Mammary epithelial cell (primary cell): ENCODE results near the gene MPZL1.

Experiments used
- CTCF ChIP-seq, 2 donors: IDR thresholded peaks in 1 of 2; conservative IDR thresholded peaks in 1 of 2; 2 replicates each; pipeline ENCODE4 v1.5.1; 2011 to 2012; ENCODE audit warnings: inconsistent platforms in 2 of 2, low read length in 2 of 2, mild to moderate bottlenecking in 2 of 2, control low read depth in 1 of 2, low read depth in 1 of 2; ENCODE audit not compliant: insufficient read depth in 1 of 2; ENCODE audit errors: extremely low read depth in 1 of 2
- EZH2 ChIP-seq: IDR thresholded peaks from 2 replicates; pipeline ENCODE4 v1.6.1; 2012; ENCODE audit warnings: low read length, inconsistent platforms, borderline replicate concordance

DNA sequence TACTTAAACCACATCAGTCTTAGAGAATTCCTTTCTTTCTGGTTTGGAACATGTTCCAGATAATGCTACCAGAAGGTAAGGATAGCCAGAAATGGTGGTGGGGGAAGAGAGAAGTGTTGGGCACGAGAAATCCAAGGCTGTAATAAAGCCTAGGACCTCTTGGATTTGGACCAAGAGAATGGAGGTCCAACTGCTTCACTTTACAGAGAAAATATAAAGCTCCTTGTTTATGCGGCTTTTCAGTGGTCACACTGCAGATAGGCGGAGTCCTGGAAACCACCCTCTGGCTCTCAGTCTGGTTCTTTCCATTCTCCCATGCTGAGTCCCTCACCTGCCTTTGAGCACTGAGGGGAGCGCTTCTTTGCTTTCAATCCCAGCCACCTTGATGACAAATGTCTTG, 104.3 kb downstream of the MPZL1 start:
- no peak for TF ChIP-seq CTCF (conservative IDR thresholded peaks at IDR 0.05 in 1 of 2, IDR thresholded peaks at IDR 0.05 in 1 of 2; ENCODE audit: extremely low read depth in 1 of 2, insufficient read depth in 1 of 2, low read depth in 1 of 2, low read length in 2 of 2)
- TF ChIP-seq EZH2: no peak
